T-helper 1 cell (primary cell): ENCODE results near the gene BCKDK.
"Not testable (repeated sequence)": the region's sequence is repeated elsewhere in the genome, so short reads cannot be mapped to it uniquely, and the experiment has no call there.

Experiments used
- DNase-seq, 5 donors: peaks; one replicate each; pipeline ENCODE4 v3.0.0-alpha.2; 2012 to 2020

Gene BCKDK

GRCh38 chr16:31144418-31144817, 36.2 kb downstream of the BCKDK start:
- not testable (repeated sequence) for DNase-seq

- DNase-seq, result no peak
Observed at GRCh38 chr16:31145398-31145990, 37.3 kb downstream of the BCKDK start.

GRCh38 chr16:31147574-31147973, 39.4 kb downstream of the BCKDK start:
- DNase-seq, result no peak

- no peak for DNase-seq
Observed at GRCh38 chr16:31148281-31148728, 40.1 kb downstream of the BCKDK start.

- no peak for DNase-seq
Observed at GRCh38 chr16:31148896-31149295, 40.7 kb downstream of the BCKDK start.

GRCh38 chr16:31149332-31149731, 41.1 kb downstream of the BCKDK start:
- no peak for DNase-seq

- no peak for DNase-seq
Observed at GRCh38 chr16:31149894-31150890, 42.0 kb downstream of the BCKDK start, which contains the start of gene PRSS36. Gene PRSS36 (minus strand): TSS chr16:31150066. CDS start chr16:31150035, 31 bp downstream.

GRCh38 chr16:31150976-31151375, 42.8 kb downstream of the BCKDK start:
- DNase-seq, result not testable (repeated sequence)

- DNase-seq, result no peak
Observed at GRCh38 chr16:31157136-31157535, 49.0 kb downstream of the BCKDK start.
